8988T (cell line): Measurements from ENCODE around the gene TEX44.
A peak's percentile ranks its signal among the peaks of the same experiment; 100 is the strongest.

ENCODE experiments used
- DNase-seq: peaks from one replicate; pipeline ENCODE4 v3.0.0; 2011

TEX44 gene

GRCh38 chr2:231606941-231607340, 14.3 kb downstream of the TEX44 start:
- DNase-seq = no peak

GRCh38 chr2:231611273-231612108, 18.8 kb downstream of the TEX44 start:
- DNase-seq = peak; percentile 87

DNA sequence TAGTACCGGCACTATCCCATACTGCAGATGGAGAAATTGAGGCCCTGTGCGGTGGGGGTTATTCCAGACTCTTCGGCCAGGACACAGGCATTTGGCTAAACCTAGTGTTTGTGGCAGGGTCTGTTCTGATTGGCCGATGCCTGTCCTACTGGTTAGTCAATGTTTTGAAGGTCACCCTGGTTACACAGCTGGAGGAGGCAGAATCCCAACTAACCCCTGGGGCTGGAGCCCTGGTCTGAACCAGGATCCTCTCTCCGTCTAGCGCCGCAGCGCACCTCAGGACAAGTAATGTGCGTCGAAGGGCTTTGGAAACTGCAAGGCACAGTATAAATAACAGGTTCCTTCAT, 19.4 kb downstream of the TEX44 start:
- DNase-seq = peak; percentile 43

GRCh38 chr2:231612456-231613330, 20.0 kb downstream of the TEX44 start:
- DNase-seq = peak; percentile 97

DNA sequence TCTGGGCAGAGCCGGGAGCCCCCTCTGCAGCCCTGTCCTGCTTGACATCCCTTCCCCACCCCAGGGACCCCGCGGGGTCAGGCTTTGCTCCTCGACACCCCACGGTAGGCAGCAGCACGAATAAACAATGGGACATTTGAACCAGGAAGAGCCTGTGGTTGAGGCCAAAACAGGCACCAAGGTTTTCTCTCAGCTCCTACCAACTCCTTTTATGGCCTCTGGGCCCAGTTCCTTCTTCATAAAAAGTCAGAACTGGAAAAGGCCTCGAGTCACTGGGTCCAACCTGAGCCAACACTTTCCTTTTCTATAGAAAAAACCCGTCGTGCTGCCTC, 20.6 kb downstream of the TEX44 start:
- no peak for DNase-seq

- peak; percentile 96 for DNase-seq
These were observed 21.2 kb downstream of the TEX44 start for GRCh38 chr2:231613663-231614558.

DNA sequence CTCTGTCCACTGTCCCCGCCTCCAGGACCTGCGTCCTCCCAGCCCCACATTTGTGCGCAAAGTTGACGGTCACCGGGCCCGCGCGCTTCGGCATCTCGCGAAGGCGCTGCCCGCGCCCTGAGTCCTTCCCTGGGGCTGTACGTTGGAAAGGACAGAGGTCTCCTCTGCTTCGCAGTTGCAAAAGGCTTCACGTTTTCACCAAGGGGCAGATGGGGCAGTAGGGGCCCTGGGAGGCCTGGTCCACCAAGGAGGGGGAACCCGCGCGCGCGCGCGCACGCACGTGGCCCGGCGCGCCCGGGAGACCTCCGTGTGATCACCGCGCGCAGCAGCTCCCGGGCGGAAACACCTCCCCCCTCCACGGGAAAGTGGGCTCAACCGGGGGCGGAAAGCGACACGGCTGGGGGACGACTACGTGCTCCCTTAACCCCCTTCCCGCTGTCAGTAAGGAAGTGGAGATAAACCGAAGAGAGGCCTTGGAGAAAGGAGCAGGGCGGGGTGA, 21.9 kb downstream of the TEX44 start:
- peak; percentile 46 for DNase-seq

DNA sequence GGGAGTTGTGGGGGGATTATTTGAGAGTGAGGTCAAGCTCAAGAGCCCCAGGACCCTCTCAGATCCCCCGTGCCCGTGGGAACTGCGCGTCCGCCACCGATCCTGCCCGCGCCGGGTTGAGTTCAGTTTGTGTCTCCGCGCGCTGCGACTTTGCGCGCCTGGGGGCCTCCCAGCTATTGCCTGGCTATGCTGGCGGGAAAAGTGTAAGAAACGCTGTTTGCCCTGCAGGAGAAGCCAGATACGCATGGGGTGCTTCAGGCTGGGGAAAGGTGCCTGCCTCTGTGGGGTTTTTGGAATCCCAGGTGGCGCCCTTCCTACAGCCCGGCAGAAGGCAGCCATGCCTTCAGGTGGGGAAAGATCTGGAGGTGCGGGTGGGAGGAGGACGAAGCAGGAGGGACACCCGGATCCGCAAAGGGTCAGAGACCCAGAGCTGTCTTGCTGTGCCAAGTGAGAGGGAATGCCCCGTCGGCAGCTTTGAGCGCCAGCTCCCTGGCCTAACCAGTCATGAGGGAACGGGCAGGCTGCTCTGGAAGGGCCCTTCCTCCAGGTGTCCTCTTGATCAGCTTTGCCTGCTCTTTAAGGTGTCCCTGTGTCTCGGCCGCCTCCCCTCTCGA, 22.5 kb downstream of the TEX44 start:
- DNase-seq = no peak

GRCh38 chr2:231616296-231616695, 23.6 kb downstream of the TEX44 start:
- DNase-seq = no peak

GRCh38 chr2:231617059-231617926, 24.6 kb downstream of the TEX44 start:
- DNase-seq = no peak

GRCh38 chr2:231621051-231621879, 28.6 kb downstream of the TEX44 start:
- DNase-seq = no peak

DNA sequence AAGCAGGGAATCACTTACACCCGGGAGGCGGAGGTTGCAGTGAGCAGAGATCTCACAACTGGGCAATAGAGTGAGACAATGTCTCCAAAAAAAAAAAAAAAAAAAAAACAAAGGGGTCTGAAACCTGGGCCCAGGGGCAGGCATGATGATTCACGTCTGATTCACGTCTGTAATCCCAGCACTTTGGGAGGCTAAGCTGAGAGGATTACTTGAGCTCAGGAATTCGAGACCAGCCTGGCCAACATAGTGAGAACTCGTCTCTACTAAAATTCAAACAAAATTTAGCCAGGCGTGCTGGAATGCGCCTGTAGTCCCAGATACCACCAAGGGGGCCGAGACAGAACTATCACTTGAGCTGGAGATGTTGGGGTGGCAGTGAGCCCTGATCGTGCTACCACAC, 30.3 kb downstream of the TEX44 start:
- DNase-seq = no peak

GRCh38 chr2:231626449-231626848, 33.8 kb downstream of the TEX44 start:
- DNase-seq = no peak

DNA sequence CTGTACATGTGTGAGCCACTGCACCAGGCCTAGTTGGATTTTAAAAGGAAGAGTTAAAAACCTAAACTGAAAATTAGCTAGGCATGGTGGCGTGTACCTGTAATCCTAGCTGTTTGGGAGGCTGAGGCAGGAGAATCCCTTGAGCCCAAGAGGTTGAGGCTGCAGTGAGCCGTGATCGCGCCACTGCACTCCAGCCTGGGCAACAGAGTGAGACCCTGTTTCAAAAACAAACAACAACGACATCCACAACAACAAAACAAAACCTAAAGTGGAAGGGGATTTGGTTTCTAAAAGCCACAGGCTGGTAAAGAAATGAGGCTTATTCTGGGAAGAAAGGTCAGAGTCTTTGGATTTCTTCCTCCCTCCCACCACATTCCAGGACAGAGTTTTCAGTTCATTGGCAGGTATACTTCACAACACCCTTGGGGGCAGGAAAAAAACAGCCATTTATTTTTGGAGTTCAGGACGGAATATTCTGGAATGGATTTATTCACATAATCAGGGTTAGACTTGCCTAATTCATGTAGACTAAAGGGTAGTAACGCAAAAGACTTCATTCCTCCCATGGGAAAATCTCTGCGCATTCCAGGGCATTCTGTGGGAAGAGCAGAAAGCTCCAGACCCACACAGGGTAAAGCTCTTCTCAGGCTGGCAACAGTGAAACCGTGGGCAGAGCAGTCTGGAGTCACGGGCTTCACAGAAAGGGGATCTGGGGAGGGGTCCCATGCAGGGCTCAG, 34.9 kb downstream of the TEX44 start:
- DNase-seq = no peak

DNA sequence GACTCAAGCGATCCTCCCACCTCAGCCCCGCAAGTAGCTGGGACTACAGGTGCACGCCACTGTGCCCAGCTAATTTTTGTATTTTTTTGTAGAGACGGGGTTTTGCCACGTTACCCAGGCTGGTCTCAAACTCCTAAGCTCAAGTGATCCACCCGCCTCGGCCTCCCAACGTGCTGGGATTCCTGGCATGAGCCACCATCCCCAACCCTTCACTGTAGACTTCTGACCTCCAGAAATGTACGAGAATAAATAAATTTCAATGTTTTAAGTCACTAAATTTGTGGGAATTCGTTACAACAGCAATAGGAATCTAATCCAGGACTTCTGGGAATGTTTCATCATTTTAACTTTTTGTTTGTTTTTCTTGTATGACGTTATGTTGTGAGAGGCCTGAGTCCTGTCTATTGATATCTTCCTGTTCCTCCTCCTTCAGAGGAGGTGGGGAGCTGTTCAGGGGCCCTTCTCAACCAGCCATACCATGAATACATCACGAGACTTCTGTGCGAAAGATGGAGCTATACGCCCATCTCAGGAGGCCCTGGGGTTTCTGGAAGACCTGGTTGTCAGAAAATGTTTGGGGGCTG, 40.0 kb downstream of the TEX44 start:
- no peak for DNase-seq

GRCh38 chr2:231633241-231633976, 40.7 kb downstream of the TEX44 start:
- no peak for DNase-seq

DNA sequence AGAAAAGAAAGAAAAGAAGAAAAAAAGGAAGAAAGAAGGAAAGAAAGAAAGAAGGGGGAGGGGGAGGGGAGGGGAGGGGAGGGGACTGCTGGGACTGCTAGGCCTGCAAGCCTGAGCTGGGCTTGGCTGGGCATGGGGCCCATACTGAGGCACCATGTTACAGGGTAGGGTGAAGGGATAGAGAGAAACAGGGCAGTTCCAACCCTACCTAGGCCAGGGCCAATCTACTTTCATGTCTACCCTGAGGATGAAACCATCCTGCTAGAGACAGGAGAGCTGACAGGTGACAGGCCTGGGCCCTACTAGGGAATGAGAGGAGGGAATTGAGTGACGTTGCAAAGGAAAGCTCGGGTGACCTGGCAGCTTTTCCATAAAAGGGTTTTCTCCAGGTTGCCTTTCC, 41.7 kb downstream of the TEX44 start:
- DNase-seq = no peak
